Middle frontal gyrus (tissue), 1 donor: Measurements from ENCODE around the gene COL5A2.

Experiments used
- DNase-seq: peaks from one replicate; pipeline ENCODE4 v3.0.0-alpha.2; 2015; ENCODE audit warnings: low spot score; ENCODE audit errors: extremely low spot score

COL5A2 gene

DNA sequence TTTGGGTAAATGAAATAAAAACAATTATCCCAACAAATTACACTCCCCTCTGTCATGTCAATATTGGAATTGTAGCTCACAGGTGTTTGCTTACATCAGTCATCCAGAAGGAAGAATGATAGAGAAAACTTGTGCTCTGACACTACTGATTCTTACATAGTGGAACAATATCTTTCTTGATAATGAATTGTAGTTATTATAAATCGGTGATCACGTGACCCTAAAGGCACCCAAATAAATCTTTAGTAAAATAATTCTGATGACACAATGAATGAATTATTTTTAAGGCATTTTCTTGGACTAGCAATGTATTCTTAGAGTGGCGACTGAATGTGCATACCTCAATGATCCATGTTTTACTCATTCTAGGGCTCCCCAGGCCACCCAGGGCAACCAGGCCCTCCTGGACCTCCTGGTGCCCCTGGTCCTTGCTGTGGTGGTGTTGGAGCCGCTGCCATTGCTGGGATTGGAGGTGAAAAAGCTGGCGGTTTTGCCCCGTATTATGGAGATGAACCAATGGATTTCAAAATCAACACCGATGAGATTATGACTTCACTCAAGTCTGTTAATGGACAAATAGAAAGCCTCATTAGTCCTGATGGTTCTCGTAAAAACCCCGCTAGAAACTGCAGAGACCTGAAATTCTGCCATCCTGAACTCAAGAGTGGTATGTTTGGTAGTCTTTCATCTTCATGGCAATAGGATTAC, 170.9 kb downstream of the COL5A2 start:
- no peak for DNase-seq

DNA sequence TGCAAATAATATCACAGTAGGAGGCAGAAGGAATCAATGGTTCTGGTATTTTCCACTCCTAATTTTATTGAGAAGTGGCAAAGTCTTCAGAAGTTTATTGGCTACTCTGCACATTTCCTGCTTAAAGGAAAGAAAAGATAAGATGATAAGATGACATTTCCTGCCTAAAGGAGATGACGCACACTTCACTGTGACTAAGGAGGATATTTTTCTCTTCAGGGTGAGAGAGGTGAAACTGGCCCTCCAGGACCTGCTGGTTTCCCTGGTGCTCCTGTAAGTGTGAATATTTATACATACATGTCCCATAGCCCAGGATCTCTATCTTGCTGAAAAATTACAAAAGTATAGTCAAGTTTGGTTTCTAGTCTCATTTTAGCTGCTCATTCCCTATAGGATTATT, 177.5 kb downstream of the COL5A2 start:
- DNase-seq = no peak

DNA sequence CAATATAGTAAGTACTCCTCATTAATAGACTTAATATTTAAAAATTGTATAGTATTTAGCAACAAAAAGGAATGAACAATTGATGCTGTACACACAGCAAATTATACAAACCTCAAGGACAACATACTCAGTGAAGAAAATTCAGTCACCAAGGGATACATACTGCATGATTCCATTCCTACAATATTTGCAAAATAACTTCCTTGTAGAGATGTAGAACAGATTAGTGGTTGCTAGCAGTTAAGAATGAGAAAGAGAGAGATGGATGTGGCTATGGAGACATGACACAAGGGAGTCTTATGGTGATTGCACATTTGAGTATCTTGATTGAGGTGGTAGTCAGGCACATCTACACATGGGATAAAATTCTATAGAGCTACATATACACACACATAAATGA, 179.3 kb downstream of the COL5A2 start:
- DNase-seq = no peak

DNA sequence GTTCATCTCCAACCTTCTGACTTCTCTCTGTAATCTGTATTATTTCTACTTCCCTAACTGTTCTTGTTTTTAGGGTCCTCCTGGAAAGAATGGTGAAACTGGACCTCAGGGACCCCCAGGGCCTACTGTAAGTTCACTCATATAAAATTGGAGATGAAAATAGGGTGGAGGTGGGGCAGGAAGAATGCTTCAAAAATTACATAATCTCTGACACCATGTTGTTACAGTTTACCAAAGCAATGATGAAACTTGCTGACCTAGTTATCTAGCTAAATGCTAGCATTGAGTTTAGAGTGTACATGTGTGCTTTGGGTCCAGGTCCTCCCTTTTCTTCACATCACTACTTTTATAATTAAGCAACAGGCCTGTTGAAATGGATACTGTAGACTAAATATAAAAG, 182.3 kb downstream of the COL5A2 start:
- no peak for DNase-seq

DNA sequence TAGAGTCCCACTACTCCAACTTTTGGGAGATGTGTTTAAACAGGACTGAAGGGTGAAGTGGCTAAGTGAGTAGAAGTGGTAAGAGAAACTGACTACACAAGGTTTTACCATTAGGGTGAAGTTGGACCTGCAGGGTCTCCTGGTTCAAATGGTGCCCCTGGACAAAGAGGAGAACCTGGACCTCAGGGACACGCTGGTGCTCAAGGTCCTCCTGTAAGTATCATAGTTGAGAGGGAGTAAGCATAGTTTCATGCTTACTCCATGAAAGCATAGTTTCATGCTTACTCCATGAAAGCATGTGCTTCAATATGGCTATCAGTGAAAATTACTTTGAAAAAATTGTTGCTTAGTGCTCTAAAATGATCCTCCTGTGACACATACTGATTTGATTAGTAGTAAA, 186.3 kb downstream of the COL5A2 start:
- no peak for DNase-seq

DNA sequence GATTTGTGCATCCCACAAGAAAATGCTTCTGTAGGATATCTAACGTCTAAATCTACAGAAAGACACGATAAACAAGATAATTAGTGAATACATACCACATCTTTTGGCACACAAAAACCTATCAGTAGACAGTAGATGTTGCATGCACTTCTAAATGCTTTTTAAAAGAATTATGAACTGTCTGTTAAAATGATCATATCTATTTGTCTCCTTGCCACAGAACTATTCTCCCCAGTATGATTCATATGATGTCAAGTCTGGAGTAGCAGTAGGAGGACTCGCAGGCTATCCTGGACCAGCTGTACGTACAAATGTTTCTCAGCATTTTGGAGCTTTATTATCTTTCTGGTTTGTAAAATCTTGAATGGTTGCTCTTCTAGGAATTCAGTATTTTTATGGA, 192.7 kb downstream of the COL5A2 start:
- no peak for DNase-seq

DNA sequence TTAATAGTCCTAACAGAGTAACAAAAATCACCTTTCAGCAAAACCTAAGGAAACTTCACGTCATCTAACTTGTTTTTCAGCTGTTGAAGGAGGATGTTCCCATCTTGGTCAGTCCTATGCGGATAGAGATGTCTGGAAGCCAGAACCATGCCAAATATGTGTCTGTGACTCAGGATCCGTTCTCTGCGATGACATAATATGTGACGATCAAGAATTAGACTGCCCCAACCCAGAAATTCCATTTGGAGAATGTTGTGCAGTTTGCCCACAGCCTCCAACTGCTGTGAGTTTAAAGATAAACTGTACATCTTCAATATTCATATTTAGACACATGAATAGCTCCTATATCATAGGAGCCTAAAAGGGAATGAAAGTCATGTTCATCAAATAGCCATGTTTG, 194.9 kb downstream of the COL5A2 start:
- DNase-seq = no peak

DNA sequence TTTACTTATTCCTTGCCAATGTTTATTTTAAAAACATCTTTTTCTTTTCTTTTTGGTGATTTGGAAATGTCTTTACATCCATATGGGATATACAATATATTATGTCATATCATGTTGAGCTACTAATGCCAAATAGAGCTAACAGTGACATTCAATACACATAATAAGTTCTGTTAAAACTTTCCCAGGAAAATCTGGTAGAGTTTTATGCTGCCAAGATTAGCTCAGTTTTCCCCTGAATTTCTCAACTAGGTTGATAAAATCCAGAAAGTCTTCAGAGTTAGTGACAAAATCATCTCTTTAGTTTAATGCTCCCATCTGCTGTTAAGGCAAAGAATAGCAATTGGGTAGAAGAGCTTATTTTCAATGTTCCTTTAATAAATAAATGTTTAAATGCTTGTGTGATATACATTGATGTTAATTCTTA, 195.5 kb downstream of the COL5A2 start:
- DNase-seq = no peak

DNA sequence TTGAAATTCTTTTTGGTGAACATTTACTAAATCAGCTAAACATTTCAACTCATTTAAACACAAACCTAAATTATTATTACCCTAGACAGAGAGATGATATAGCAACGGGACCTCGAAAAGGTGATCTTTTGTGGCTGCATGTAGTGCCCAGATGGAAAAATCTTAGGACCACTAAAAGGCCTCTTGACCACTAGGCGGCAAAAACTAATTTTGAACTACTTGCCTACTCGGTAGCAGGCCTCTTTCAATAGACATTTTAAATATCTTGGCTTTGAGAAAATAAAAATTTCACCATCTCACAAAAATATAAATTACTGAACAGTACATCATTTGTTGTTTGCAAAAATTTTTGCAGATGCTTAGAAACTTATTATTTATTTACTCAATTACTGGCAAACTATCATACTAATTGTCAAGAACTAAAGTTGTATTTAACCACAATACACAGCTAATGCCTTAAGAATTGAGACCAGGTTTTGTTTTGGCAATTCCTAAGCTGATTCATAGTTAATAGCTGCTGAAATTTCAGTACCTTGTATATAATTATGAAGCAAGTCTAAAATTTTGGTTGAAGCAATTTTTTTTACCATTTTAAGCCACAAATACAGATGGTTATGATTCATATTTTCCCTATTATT, 196.0 kb downstream of the COL5A2 start:
- no peak for DNase-seq
